Heart left ventricle (tissue), 13 donors: Measurements from ENCODE around the gene SIGLEC1.

Experiments
- POLR2A ChIP-seq, 2 donors: fragments of 450-650 bp; IDR thresholded peaks; one replicate each; pipeline ENCODE4 v1.6.1; 2017; ENCODE audit warnings: antibody characterized with exemption in 2 of 2, mild to moderate bottlenecking in 2 of 2, moderate library complexity in 2 of 2
- TF ChIP-seq, protein P1 (sequence below), 12 donors: fragments of 200-600 bp; sonication (generic) in 4 of 12; IDR thresholded peaks; one replicate each; pipeline versions ENCODE4 v1.5.0 to v1.8.0; 2018 to 2022; ENCODE audit warnings: antibody characterized with exemption in 12 of 12, mild to moderate bottlenecking in 5 of 12
- donor health status: ischemic (EF 13 %, LVEDD 7.1; RV severe dilation, severe dysfunction).
- donor health status: DM: no; HTN: yes; CAD: no.
- donor health status: DM: no; HTN: no; CAD: no.
- donor health status: ischemic (EF 25% LVEDD 6.9; RV normal size, moderate dysfunction).
- donor health status: ischemic (EF 25% LVEDD 5.7; RV mildly dilated, moderate dysfunction).
- donor health status: ischemic (EF 35%, LVEDD 5.7; RV mildly dilated, moderate dysfunction).
- donor health status: nonischemic (EF 11% LVEDD 7.7; RV severe dilation, severe dysfunction).
- donor health status: DM: yes; HTN: yes; CAD: no.
- donor health status: PGD.
- donor health status: ischemic (EF 29% LVEDD 5.4; RV normal size, mild dysfunction).
- donor health status: nonischemic (EF 23%, LVEDD 6.1; RV moderate dilation, normal function).

DNA sequence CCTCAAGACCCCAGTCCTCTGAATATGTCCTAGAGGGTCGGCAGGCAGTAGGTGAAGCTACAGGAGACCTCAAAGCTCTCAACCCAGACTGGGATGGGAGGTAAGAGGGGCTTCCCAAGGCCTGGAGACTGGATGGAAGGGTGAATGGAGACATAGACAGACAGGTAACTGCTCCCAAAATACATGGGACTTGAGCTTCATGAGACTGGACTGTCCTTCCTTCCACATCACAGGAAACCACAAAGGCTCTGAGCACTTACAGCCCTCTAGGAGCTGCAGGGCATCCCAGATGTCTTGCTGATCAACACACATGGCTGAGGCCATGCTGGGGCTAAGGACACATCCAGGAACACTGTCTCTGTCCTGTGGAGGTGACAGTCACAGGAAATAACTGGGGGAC, 31.6 kb upstream of the SIGLEC1 start:
- TF ChIP-seq, protein P1, sequence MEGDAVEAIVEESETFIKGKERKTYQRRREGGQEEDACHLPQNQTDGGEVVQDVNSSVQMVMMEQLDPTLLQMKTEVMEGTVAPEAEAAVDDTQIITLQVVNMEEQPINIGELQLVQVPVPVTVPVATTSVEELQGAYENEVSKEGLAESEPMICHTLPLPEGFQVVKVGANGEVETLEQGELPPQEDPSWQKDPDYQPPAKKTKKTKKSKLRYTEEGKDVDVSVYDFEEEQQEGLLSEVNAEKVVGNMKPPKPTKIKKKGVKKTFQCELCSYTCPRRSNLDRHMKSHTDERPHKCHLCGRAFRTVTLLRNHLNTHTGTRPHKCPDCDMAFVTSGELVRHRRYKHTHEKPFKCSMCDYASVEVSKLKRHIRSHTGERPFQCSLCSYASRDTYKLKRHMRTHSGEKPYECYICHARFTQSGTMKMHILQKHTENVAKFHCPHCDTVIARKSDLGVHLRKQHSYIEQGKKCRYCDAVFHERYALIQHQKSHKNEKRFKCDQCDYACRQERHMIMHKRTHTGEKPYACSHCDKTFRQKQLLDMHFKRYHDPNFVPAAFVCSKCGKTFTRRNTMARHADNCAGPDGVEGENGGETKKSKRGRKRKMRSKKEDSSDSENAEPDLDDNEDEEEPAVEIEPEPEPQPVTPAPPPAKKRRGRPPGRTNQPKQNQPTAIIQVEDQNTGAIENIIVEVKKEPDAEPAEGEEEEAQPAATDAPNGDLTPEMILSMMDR (IDR thresholded peaks at IDR 0.05): no peak
- no peak for TF ChIP-seq POLR2A (IDR thresholded peaks at IDR 0.05)
